Esophagus squamous epithelium (tissue), 5 donors: ENCODE measurements around the gene SPATA18. TPM values are rescaled to one million over a fixed set of nuclear protein-coding genes. Genes with fewer than 3 reads are reported as not detected.

Experiments
- DNase-seq: peaks from one replicate; lab custom pipeline; 2025; lab: John Stamatoyannopoulos, UW
- H3K27ac ChIP-seq, 4 donors: fragments of 200-600 bp; sonication (generic); one replicate each; pipeline ENCODE4 v1.5.1; 2016 to 2019; ENCODE audit warnings: mild to moderate bottlenecking in 1 of 4
- H3K27me3 ChIP-seq, 4 donors: fragments of 200-600 bp; sonication (generic); 1 replicate in 3 of 4; 2 replicates in 1 of 4; pipeline versions ENCODE4 v1.5.1 to v1.6.0; 2017 to 2021; ENCODE audit warnings: antibody characterized with exemption in 1 of 4
- H3K36me3 ChIP-seq, 3 donors: fragments of 200-600 bp; sonication (generic); one replicate each; pipeline ENCODE4 v1.5.1; 2016 to 2019
- H3K4me1 ChIP-seq, 3 donors: fragments of 200-600 bp; sonication (generic); one replicate each; pipeline ENCODE4 v1.5.1; 2017 to 2019
- H3K4me3 ChIP-seq, 4 donors: fragments of 200-600 bp; sonication (generic); 1 replicate in 3 of 4; 2 replicates in 1 of 4; pipeline ENCODE4 v1.5.1; 2016 to 2019; ENCODE audit warnings: mild to moderate bottlenecking in 2 of 4, moderate library complexity in 1 of 4
- H3K9me3 ChIP-seq, 3 donors: fragments of 200-600 bp; sonication (generic); one replicate each; pipeline ENCODE4 v1.5.1; 2016 to 2019
- CTCF ChIP-seq, 6 experiments: fragments of 450-650 bp in 4 of 6; fragments of 200-600 bp in 2 of 6; sonication (generic) in 2 of 6; IDR thresholded peaks; one replicate each; pipeline ENCODE4 v1.5.1; 2016 to 2019; ENCODE audit warnings: antibody characterized with exemption in 6 of 6, mild to moderate bottlenecking in 4 of 6, moderate library complexity in 4 of 6
- POLR2A ChIP-seq, 4 donors: fragments of 450-650 bp; IDR thresholded peaks; one replicate each; pipeline ENCODE4 v1.6.1; 2017; ENCODE audit warnings: antibody characterized with exemption in 4 of 4, mild to moderate bottlenecking in 4 of 4, moderate library complexity in 3 of 4
- WGBS, 2 donors: methylation state at CpG; one replicate each; pipeline ENCODE4 v1.1.5; 2018; 5-methylcytosine and 5-hydroxymethylcytosine counted together
- intact Hi-C: fragments of 100-400 bp; cut with DNase I; formaldehyde crosslinking; loops from one replicate; pipeline ENCODE4 v1.15.0; 2022
- total RNA-seq, 4 donors: library from RNA; depleted of rRNA; stranded (reverse); fragments of >200 nt; gene quantifications; one replicate each; pipeline ENCODE4 v1.1.0, GENCODE V29; 2016
- donor health status: DM: yes; HTN: yes; CAD: no.

Gene SPATA18
- total RNA-seq, 4 donors from 2014 or later = 5.4 to 6.9 (median 6.0) TPM

GRCh38 chr4:52010986-52011385 lies 40.1 kb upstream of the SPATA18 start:
- DNase-seq = no peak
- Histone ChIP-seq H3K9me3 (no peaks in the 10 kb centered on the region), H3K4me3 (no peak overlapping the region), H3K4me1 (no peaks in the 10 kb centered on the region), H3K36me3 (no peaks in the 10 kb centered on the region), H3K27me3 (no peaks in the 10 kb centered on the region), H3K27ac (no peak overlapping the region)
- TF ChIP-seq POLR2A (IDR thresholded peaks at IDR 0.05) = no peak
- no peak for TF ChIP-seq CTCF (IDR thresholded peaks at IDR 0.05)
- intact Hi-C loops = no loop called here
- WGBS, 2 donors = 96 to 100% methylated on average over 2 of the region's 2 CpGs

GRCh38 chr4:52012651-52013050 lies 38.5 kb upstream of the SPATA18 start:
- H3K9me3 ChIP-seq = no peaks in the 10 kb centered on the region
- intact Hi-C loops = no loop called here
- H3K27ac ChIP-seq = no peak overlapping the region
- WGBS, 2 donors = 94% methylated on average over 1 of the region's 1 CpG
- no peak overlapping the region for H3K4me3 ChIP-seq
- DNase-seq = no peak
- no peaks in the 10 kb centered on the region for H3K36me3 ChIP-seq
- no peaks in the 10 kb centered on the region for H3K27me3 ChIP-seq
- TF ChIP-seq CTCF (IDR thresholded peaks at IDR 0.05) (no peak), POLR2A (IDR thresholded peaks at IDR 0.05) (no peak)
- no peaks in the 10 kb centered on the region for H3K4me1 ChIP-seq

GRCh38 chr4:52014903-52015302 lies 36.2 kb upstream of the SPATA18 start:
- no peaks in the 10 kb centered on the region for H3K36me3 ChIP-seq
- WGBS, 2 donors = 45 to 73% methylated on average over 1 of the region's 1 CpG
- TF ChIP-seq POLR2A (IDR thresholded peaks at IDR 0.05) = no peak
- TF ChIP-seq CTCF (IDR thresholded peaks at IDR 0.05) = no peak
- intact Hi-C loops = no loop called here
- no peak overlapping the region for H3K27ac ChIP-seq
- H3K4me3 ChIP-seq = no peak overlapping the region
- H3K4me1 ChIP-seq = no peaks in the 10 kb centered on the region
- no peaks in the 10 kb centered on the region for H3K9me3 ChIP-seq
- no peak for DNase-seq
- H3K27me3 ChIP-seq = no peaks in the 10 kb centered on the region

- TF ChIP-seq POLR2A (IDR thresholded peaks at IDR 0.05) (no peak), CTCF (IDR thresholded peaks at IDR 0.05) (no peak)
- no peaks in the 10 kb centered on the region for H3K9me3 ChIP-seq
- no peaks in the 10 kb centered on the region for H3K27me3 ChIP-seq
- intact Hi-C loops = no loop called here
- 66 to 82% methylated on average over 7 of the region's 7 CpGs for WGBS, 2 donors
- H3K4me3 ChIP-seq = no peak overlapping the region
- no peak overlapping the region for H3K27ac ChIP-seq
- no peak for DNase-seq
- H3K4me1 ChIP-seq = no peaks in the 10 kb centered on the region
- H3K36me3 ChIP-seq = no peaks in the 10 kb centered on the region
Measured at GRCh38 chr4:52015366-52015765, 35.7 kb upstream of the SPATA18 start.

- 62 to 79% methylated on average over 3 of the region's 3 CpGs for WGBS, 2 donors
- intact Hi-C loops = no loop called here
- no peaks in the 10 kb centered on the region for H3K27me3 ChIP-seq
- H3K4me1 ChIP-seq = no peaks in the 10 kb centered on the region
- no peak for DNase-seq
- no peaks in the 10 kb centered on the region for H3K9me3 ChIP-seq
- no peaks in the 10 kb centered on the region for H3K36me3 ChIP-seq
- no peak overlapping the region for H3K27ac ChIP-seq
- TF ChIP-seq CTCF (IDR thresholded peaks at IDR 0.05) = no peak
- TF ChIP-seq POLR2A (IDR thresholded peaks at IDR 0.05) = no peak
- no peak overlapping the region for H3K4me3 ChIP-seq
Measured at GRCh38 chr4:52016981-52017380, 34.1 kb upstream of the SPATA18 start.
